ENCODE results near the gene LMBRD2.

DNA sequence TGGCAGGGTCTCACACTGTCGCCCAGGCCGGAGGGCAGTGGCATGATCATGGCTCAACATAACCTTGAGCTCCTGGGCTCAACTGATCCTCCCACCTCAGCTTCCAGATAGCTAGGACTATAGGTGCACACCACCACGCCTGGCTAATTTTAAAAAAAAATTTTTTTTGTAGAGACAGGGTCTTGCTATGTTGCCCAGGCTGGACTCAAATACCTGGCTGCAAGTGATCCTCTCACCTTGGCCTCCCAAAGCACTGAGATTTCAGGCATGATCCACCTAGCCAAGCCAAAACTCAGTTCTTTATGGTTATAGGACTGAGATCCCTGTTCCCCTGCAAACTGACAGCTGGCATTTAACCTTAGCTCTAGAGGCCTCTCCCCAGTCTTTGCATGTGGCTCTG lies 5.3 kb downstream of the LMBRD2 start:
- no peak for TF ChIP-seq EZH2 (IDR thresholded peaks at IDR 0.05; ENCODE audit: borderline replicate concordance, low read length)
- TF ChIP-seq, protein P1, sequence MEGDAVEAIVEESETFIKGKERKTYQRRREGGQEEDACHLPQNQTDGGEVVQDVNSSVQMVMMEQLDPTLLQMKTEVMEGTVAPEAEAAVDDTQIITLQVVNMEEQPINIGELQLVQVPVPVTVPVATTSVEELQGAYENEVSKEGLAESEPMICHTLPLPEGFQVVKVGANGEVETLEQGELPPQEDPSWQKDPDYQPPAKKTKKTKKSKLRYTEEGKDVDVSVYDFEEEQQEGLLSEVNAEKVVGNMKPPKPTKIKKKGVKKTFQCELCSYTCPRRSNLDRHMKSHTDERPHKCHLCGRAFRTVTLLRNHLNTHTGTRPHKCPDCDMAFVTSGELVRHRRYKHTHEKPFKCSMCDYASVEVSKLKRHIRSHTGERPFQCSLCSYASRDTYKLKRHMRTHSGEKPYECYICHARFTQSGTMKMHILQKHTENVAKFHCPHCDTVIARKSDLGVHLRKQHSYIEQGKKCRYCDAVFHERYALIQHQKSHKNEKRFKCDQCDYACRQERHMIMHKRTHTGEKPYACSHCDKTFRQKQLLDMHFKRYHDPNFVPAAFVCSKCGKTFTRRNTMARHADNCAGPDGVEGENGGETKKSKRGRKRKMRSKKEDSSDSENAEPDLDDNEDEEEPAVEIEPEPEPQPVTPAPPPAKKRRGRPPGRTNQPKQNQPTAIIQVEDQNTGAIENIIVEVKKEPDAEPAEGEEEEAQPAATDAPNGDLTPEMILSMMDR (conservative IDR thresholded peaks at IDR 0.05 in 1 of 2, IDR thresholded peaks at IDR 0.05 in 1 of 2; ENCODE audit: extremely low read depth in 1 of 2, insufficient read depth in 1 of 2, low read depth in 1 of 2, low read length in 2 of 2): no peak

Measured in mammary epithelial cell (primary cell).